Stimulated activated CD8-positive, alpha-beta memory T cell treated with anti-CD3 and anti-CD28 coated beads, Interleukin-15, amount 100 ng/mL, for 24 hours (primary cell): ENCODE data around the gene ZNF23.
A peak's percentile ranks its signal among the peaks of the same experiment; 100 is the strongest.

Source experiments
- DNase-seq: peaks from one replicate; pipeline ENCODE4 v3.0.0-alpha.2; 2020; ENCODE audit warnings: low read depth

ZNF23 gene

GRCh38 chr16:71467810-71468209 lies 5.8 kb upstream of the ZNF23 start:
- DNase-seq, result peak; percentile 5

- DNase-seq, result no peak
Observed at GRCh38 chr16:71464231-71464630, 2.2 kb upstream of the ZNF23 start.

GRCh38 chr16:71460941-71461340 lies 1.1 kb downstream of the ZNF23 start:
- DNase-seq, result no peak

GRCh38 chr16:71460236-71460635 lies 1.8 kb downstream of the ZNF23 start:
- DNase-seq, result no peak

- DNase-seq, result no peak
Observed at GRCh38 chr16:71459510-71459909, 2.5 kb downstream of the ZNF23 start.

- DNase-seq, result no peak
Observed at GRCh38 chr16:71456801-71457200, 5.2 kb downstream of the ZNF23 start.

- DNase-seq, result no peak
Observed at GRCh38 chr16:71453036-71453435, 9.0 kb downstream of the ZNF23 start.

- DNase-seq, result no peak
Observed at GRCh38 chr16:71449020-71449419, 13.0 kb downstream of the ZNF23 start.

- DNase-seq, result no peak
Observed at GRCh38 chr16:71448274-71448866, 13.7 kb downstream of the ZNF23 start.

GRCh38 chr16:71443714-71444113 lies 18.3 kb downstream of the ZNF23 start:
- DNase-seq, result no peak

GRCh38 chr16:71442051-71442440 lies 20.0 kb downstream of the ZNF23 start, which contains the start of gene TLE7:
TLE7 (minus strand) TSS chr16:71442054; CDS start chr16:71433324, 8,730 bp downstream.
- no peak for DNase-seq

- no peak for DNase-seq
Observed at GRCh38 chr16:71441348-71442050, 20.5 kb downstream of the ZNF23 start.

- DNase-seq, result no peak
Observed at GRCh38 chr16:71440669-71441347, 21.2 kb downstream of the ZNF23 start.

- no peak for DNase-seq
Observed at GRCh38 chr16:71439523-71439922, 22.5 kb downstream of the ZNF23 start.

GRCh38 chr16:71436473-71436872 lies 25.6 kb downstream of the ZNF23 start:
- DNase-seq, result no peak

GRCh38 chr16:71432906-71433305 lies 29.1 kb downstream of the ZNF23 start:
- no peak for DNase-seq

GRCh38 chr16:71431991-71432390 lies 30.1 kb downstream of the ZNF23 start:
- no peak for DNase-seq

GRCh38 chr16:71431176-71431575 lies 30.9 kb downstream of the ZNF23 start:
- DNase-seq, result no peak

GRCh38 chr16:71430744-71431143 lies 31.3 kb downstream of the ZNF23 start:
- no peak for DNase-seq

GRCh38 chr16:71429581-71429980 lies 32.5 kb downstream of the ZNF23 start:
- DNase-seq, result no peak

- DNase-seq, result no peak
Observed at GRCh38 chr16:71428883-71429282, 33.2 kb downstream of the ZNF23 start.

- DNase-seq, result no peak
Observed at GRCh38 chr16:71428385-71428784, 33.7 kb downstream of the ZNF23 start.

GRCh38 chr16:71426880-71427615 lies 35.0 kb downstream of the ZNF23 start:
- no peak for DNase-seq
